ENCODE data around the gene CHST3. TPM values are rescaled to one million over a fixed set of nuclear protein-coding genes. Genes with fewer than 3 reads are reported as not detected.

The CHST3 gene
- total RNA-seq, 1 experiment from 2014 or later = 6.1 TPM

DNA sequence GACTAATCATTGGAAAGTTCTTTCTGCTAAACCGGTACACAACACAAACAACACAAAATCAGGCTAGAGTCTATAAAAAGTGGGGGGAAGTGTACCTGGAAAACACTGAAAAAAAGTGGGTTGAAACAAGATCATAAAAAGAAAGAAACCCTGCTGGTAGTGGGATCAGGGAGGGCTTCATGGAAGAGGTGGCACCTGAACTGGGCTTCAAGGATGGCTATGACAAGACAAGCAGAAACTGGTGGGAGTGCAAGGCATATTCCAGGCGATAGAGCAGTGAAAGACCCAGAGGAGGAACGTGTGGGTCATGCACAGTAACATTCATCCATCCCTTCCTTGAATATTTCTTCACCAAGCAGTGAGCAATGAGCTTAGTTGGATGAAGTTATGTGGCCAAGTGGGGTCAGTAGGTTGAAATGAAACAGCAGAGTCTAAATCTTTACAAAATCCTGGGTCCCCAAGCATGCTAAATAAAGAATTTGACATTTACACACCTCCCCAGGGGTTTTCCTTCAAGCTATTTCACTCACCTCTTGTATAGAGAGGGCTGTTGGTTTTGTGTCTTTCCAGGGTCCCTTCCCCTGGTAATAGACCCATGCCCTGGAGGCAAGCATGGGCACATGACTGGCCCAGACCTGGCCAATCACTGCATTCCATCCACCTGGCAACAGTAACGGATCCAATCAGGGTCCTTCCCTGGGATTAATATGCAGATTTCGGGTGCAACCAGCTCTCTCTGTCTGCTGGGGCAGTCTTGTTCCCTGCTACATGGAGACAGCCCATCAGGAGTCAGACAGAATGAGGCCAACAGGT, 86.0 kb downstream of the CHST3 start:
- Histone ChIP-seq H2AFZ (ENCODE audit: low read length) (no peak overlapping the region), H3K27ac (ENCODE audit: insufficient read length, low read depth, low read length) (no peak overlapping the region), H4K91ac (ENCODE audit: insufficient read length, low read depth, low read length) (no peak overlapping the region), H3K79me2 (ENCODE audit: insufficient read depth, low read length) (no peaks in the 10 kb centered on the region), H2BK120ac (ENCODE audit: low read depth, low read length, poor library complexity, severe bottlenecking) (no peak overlapping the region), H4K5ac (ENCODE audit: insufficient read length, low read depth, low read length) (no peak overlapping the region), H2BK12ac (ENCODE audit: insufficient read length, low read depth, low read length) (no peak overlapping the region), H3K56ac (ENCODE audit: insufficient read length, low read depth, low read length) (no peak overlapping the region), H2BK5ac (ENCODE audit: insufficient read length, low read length) (no peak overlapping the region), H3K23me2 (ENCODE audit: insufficient read length, low read depth, low read length, poor library complexity, severe bottlenecking) (no peaks in the 10 kb centered on the region), H3K9me3 (ENCODE audit: control insufficient read depth, low read depth, low read length) (no peaks in the 10 kb centered on the region), H3T11ph (ENCODE audit: low read length) (no peak overlapping the region), H3K18ac (ENCODE audit: insufficient read length, low read depth, low read length) (no peak overlapping the region), H4K8ac (replicated peaks; ENCODE audit: insufficient read length, low read depth, low read length) (no peak overlapping the region), H3K4ac (ENCODE audit: low read depth, low read length) (no peak overlapping the region), H3K4me1 (ENCODE audit: insufficient read depth, low read length) (no peaks in the 10 kb centered on the region), H3K23ac (ENCODE audit: insufficient read length, low read depth, low read length) (no peak overlapping the region), H2AK5ac (ENCODE audit: insufficient read length, low read length) (no peak overlapping the region), H3K9ac (ENCODE audit: extremely low read depth, insufficient read length, low read length) (no peak overlapping the region), H3K79me1 (ENCODE audit: insufficient read depth, low read depth, low read length, poor library complexity, severe bottlenecking) (no peaks in the 10 kb centered on the region), H4K20me1 (ENCODE audit: control insufficient read depth, insufficient read depth, insufficient read length) (no peaks in the 10 kb centered on the region), H2BK15ac (ENCODE audit: low read depth, low read length) (no peak overlapping the region), H3K27me3 (ENCODE audit: insufficient read depth, low read length) (no peaks in the 10 kb centered on the region), H3K4me2 (ENCODE audit: insufficient read depth, insufficient read length, low read length) (no peak overlapping the region), H3K14ac (ENCODE audit: insufficient read depth, low read length) (no peak overlapping the region), H2BK20ac (ENCODE audit: low read depth, low read length, poor library complexity, severe bottlenecking) (no peak overlapping the region)
- no peak overlapping the region for H3K27ac Mint-ChIP-seq
- peak; percentile 64 for DNase-seq
- WGBS (ENCODE audit: extremely low coverage, insufficient read length, low lambda C conversion rate) = no CpG with 5 or more reads among the region's 5 CpGs
- H3K4me3 Mint-ChIP-seq = no peak overlapping the region
- peaks cover 0 to 4% of the 10 kb centered on the region in 2 experiments; a peak in 1 of 5 replicates for H3K9me3 Mint-ChIP-seq
- TF ChIP-seq, protein P1, sequence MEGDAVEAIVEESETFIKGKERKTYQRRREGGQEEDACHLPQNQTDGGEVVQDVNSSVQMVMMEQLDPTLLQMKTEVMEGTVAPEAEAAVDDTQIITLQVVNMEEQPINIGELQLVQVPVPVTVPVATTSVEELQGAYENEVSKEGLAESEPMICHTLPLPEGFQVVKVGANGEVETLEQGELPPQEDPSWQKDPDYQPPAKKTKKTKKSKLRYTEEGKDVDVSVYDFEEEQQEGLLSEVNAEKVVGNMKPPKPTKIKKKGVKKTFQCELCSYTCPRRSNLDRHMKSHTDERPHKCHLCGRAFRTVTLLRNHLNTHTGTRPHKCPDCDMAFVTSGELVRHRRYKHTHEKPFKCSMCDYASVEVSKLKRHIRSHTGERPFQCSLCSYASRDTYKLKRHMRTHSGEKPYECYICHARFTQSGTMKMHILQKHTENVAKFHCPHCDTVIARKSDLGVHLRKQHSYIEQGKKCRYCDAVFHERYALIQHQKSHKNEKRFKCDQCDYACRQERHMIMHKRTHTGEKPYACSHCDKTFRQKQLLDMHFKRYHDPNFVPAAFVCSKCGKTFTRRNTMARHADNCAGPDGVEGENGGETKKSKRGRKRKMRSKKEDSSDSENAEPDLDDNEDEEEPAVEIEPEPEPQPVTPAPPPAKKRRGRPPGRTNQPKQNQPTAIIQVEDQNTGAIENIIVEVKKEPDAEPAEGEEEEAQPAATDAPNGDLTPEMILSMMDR (conservative IDR thresholded peaks at IDR 0.05) = no peak
- no peaks in the 10 kb centered on the region for H3K36me3 Mint-ChIP-seq (ENCODE audit: insufficient read depth in 1 of 3, low read depth in 3 of 3)
- H3K27me3 Mint-ChIP-seq (ENCODE audit: low read depth) = peaks cover 3% of the 10 kb centered on the region; the same call in 1 of the 2 replicates
- H3K4me1 Mint-ChIP-seq = peaks cover 13 to 14% of the 10 kb centered on the region in 2 experiments

Measured in H9 (cell line).